HFFc6 (cell line): ENCODE results near the gene HKDC1. TPM values are rescaled to one million over a fixed set of nuclear protein-coding genes. Genes with fewer than 3 reads are reported as not detected.

Experiments used
- DNase-seq: peaks from one replicate; pipeline ENCODE4 v3.0.0-alpha.2; 2018
- H3K27ac Mint-ChIP-seq: 2 replicates; pipeline ENCODE4 v1.8.0; 2020; ENCODE audit warnings: mild to moderate bottlenecking, mixed read lengths
- H3K27me3 Mint-ChIP-seq: 2 replicates; pipeline ENCODE4 v1.8.0; 2021; ENCODE audit warnings: mild to moderate bottlenecking, moderate library complexity, mixed read lengths; ENCODE audit not compliant: insufficient read depth
- H3K36me3 Mint-ChIP-seq: 2 replicates; pipeline ENCODE4 v1.8.0; 2021; ENCODE audit warnings: low read depth, mixed read lengths
- H3K4me1 Mint-ChIP-seq: 2 replicates; pipeline ENCODE4 v1.8.0; 2020; ENCODE audit warnings: low read depth, mixed read lengths
- H3K4me3 Mint-ChIP-seq: 2 replicates; pipeline ENCODE4 v1.8.0; 2020; ENCODE audit warnings: mild to moderate bottlenecking, moderate library complexity, mixed read lengths
- H3K9me3 Mint-ChIP-seq: 2 replicates; pipeline ENCODE4 v1.8.0; 2020; ENCODE audit warnings: mild to moderate bottlenecking, mixed read lengths
- total RNA-seq, 6 experiments: library from RNA; stranded (reverse); fragmentation: NEBNext Ultra II Directional; extraction: Animal tissue kit (Norgen Biotek cat#: 25700); gene quantifications; 2 replicates in 1 of 6; 3 replicates in 5 of 6; pipeline ENCODE4 v1.2.3, GENCODE V29; 2021
- TF ChIP-seq, protein P1 (sequence below): fragments of 200-600 bp; sonication (generic); IDR thresholded peaks from 2 replicates; pipeline ENCODE4 v1.5.0; 2021; ENCODE audit warnings: antibody characterized with exemption, mild to moderate bottlenecking

HKDC1 gene
- total RNA-seq, 6 experiments from 2014 or later: 0.09 to 0.54 (median 0.42) TPM

DNA sequence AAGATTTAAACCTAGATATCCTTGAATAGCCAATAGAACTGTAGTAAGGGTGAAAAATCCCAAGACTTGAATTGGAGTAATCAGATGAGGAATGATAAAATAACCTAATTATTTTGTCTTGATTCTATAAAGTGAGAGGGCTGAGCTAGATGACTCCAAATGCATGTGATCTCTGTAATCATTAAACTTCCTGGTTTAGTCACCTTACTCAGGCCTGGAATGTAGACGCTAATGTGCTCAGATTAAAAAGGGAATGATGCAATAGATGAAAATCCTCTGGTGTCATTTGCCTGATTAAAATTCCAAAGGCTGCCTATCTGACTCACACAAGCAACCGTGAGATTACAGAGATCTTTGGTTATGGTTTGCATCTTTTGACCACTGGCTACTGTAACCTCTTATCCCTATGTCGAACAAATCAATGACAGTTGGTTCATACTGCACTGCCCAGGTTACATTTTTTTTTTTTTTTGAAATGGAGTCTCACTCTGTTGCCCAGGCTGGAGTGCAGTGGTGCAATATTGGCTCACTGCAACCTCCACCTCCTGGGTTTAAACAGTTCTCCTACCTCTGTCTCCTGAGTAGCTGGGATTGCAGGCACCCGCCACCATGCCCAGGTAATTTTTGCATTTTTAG lies 2.9 kb upstream of the HKDC1 start:
- H3K9me3 Mint-ChIP-seq: no peaks in the 10 kb centered on the region
- H3K36me3 Mint-ChIP-seq: no peaks in the 10 kb centered on the region
- no peaks in the 10 kb centered on the region for H3K27me3 Mint-ChIP-seq
- H3K4me1 Mint-ChIP-seq: peaks cover 45% of the 10 kb centered on the region
- H3K4me3 Mint-ChIP-seq: no peak overlapping the region
- DNase-seq: peak; percentile 77
- H3K27ac Mint-ChIP-seq: peak overlapping the region; percentile 43; the same call in 1 of the 2 replicates
- TF ChIP-seq, protein P1, sequence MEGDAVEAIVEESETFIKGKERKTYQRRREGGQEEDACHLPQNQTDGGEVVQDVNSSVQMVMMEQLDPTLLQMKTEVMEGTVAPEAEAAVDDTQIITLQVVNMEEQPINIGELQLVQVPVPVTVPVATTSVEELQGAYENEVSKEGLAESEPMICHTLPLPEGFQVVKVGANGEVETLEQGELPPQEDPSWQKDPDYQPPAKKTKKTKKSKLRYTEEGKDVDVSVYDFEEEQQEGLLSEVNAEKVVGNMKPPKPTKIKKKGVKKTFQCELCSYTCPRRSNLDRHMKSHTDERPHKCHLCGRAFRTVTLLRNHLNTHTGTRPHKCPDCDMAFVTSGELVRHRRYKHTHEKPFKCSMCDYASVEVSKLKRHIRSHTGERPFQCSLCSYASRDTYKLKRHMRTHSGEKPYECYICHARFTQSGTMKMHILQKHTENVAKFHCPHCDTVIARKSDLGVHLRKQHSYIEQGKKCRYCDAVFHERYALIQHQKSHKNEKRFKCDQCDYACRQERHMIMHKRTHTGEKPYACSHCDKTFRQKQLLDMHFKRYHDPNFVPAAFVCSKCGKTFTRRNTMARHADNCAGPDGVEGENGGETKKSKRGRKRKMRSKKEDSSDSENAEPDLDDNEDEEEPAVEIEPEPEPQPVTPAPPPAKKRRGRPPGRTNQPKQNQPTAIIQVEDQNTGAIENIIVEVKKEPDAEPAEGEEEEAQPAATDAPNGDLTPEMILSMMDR: no peak

DNA sequence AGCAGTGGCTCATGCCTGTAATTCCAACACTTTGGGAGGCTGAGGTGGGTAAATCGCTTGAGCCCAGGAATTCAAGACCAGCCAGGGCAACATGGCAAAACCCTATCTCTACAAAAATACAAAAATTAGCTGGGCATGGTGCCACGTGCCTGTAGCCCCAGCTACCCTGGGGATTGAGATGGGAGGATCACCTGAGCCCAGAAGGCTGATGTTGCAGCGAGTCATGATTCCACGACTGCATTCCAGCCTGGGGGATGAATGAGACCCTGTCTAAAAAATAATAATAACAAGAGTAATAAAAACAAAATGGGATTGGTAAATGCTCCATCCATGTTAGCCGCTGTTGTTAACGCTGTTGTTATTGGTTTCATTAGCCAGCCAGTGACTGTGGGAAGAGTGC lies 1.3 kb upstream of the HKDC1 start:
- TF ChIP-seq, protein P1: no peak
- Mint-ChIP-seq H3K27ac (no peak overlapping the region), H3K36me3 (no peaks in the 10 kb centered on the region), H3K4me1 (peaks cover 55% of the 10 kb centered on the region), H3K4me3 (no peak overlapping the region), H3K9me3 (no peaks in the 10 kb centered on the region), H3K27me3 (no peaks in the 10 kb centered on the region)
- no peak for DNase-seq

DNA sequence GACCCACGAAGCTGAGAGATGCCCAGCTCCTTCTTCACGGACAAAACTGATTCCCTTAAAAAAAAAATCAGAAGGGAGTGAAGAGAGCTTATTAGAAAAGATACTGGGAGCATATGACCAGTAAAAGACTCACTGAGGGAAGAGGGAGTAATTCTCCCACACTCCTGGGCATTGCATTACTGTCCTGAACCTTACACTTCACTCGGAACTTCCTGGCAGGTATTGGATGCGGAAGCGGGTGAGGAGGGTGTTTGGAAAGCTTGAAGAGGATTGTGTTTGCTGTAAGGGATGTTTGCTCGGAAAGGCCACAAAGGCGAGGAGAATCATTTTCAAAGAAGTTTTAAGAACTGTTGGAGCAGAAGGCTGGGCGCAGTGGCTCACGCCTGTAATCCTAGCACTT lies 375 bp downstream of the HKDC1 start:
- TF ChIP-seq, protein P1: no peak
- H3K27ac Mint-ChIP-seq: no peak overlapping the region
- no peak overlapping the region for H3K4me3 Mint-ChIP-seq

DNA sequence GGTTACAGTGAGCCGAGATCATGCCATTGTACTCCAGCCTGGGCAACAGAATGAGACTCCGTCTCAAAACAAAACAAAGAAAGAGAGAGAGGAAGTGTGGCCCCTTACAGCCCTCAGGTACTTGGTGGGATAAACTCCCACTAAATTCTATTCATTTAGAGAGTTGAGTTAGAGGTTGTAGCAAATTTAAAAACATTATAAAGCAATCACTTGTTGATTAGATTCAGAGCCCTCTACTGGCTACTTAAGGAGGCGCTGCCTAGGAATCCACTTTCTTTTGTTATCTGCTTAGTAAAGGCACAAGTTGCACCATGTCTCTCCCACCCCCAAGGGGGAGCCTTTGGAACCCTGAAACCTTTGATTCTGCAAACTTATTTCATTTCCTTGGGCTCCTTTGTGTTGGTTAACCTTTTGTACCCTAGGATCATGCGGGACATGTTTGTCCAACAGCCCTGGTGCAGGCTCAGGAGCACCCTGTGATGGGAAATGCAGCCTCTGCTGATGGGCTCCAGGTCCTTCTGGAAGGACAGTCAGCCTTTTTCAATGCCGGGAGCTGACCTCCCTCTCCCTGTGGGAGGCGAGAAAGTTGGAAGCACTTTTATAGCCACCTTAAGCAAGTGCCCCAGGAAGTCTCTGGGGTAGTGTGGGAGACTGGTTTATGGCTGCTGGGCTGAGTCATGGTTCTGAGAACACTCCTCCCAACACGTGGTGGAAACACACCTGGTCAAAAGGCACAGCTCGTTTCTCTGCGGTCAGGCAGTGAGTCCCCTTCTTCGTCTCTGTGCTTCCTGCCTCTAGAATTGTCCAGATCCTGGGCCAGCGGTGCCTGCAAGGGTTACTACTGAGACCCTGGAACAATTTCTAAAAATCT lies 2.3 kb downstream of the HKDC1 start:
- DNase-seq: peak; percentile 45

More for the DNA sequence above, 375 bp downstream of the HKDC1 start:
- no peaks in the 10 kb centered on the region for H3K36me3 Mint-ChIP-seq
- DNase-seq: no peak
- H3K4me1 Mint-ChIP-seq: peaks cover 62% of the 10 kb centered on the region
- no peaks in the 10 kb centered on the region for H3K27me3 Mint-ChIP-seq
- no peaks in the 10 kb centered on the region for H3K9me3 Mint-ChIP-seq

DNA sequence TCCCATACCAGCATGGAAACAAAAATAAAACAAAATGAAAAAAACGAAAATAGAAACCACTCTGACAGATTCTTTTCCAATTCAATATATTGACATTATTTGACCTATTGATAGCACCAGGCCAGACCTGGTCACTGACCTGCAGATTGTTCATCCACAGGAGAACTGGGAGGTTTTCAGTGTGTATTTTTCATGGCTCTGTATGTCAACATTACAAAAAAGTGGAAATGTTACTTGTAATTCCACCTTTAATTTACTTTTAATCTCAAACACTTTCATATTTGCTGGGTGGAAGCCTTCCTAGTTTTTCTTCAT lies 2.9 kb downstream of the HKDC1 start:
- peak overlapping the region; percentile 43; the same call in 1 of the 2 replicates for H3K27ac Mint-ChIP-seq

More for the DNA sequence above, 2.3 kb downstream of the HKDC1 start:
- peak overlapping the region; percentile 43 for H3K27ac Mint-ChIP-seq
- H3K27me3 Mint-ChIP-seq: no peaks in the 10 kb centered on the region
- no peaks in the 10 kb centered on the region for H3K9me3 Mint-ChIP-seq
- no peaks in the 10 kb centered on the region for H3K36me3 Mint-ChIP-seq
- H3K4me3 Mint-ChIP-seq: peak overlapping the region; percentile 7; the same call in 1 of the 2 replicates
- H3K4me1 Mint-ChIP-seq: peaks cover 51% of the 10 kb centered on the region
- TF ChIP-seq, protein P1: peak; percentile 83

More for the DNA sequence above, 2.9 kb downstream of the HKDC1 start:
- H3K9me3 Mint-ChIP-seq: no peaks in the 10 kb centered on the region
- no peaks in the 10 kb centered on the region for H3K27me3 Mint-ChIP-seq
- H3K4me1 Mint-ChIP-seq: peaks cover 51% of the 10 kb centered on the region
- H3K4me3 Mint-ChIP-seq: peak overlapping the region; percentile 7; the same call in 1 of the 2 replicates
- TF ChIP-seq, protein P1: no peak
- DNase-seq: no peak
- no peaks in the 10 kb centered on the region for H3K36me3 Mint-ChIP-seq
